MCF 10A (cell line): ENCODE measurements around the gene PELI3. TPM values are rescaled to one million over a fixed set of nuclear protein-coding genes. Genes with fewer than 3 reads are reported as not detected.

Source experiments
- BruUV-seq: library from RNA; stranded (reverse); fragments of 400-500 nt; replicated peaks from 2 replicates; lab custom pipeline; 2021; lab: Mats Ljungman, UMichigan
- CTCF ChIA-PET: fragments of 300-600 bp; sonication (Branson Sonifier 250); formaldehyde crosslinking; extraction: SDS; loops from one replicate; lab custom pipeline; 2021; ENCODE audit warnings: antibody characterized with exemption, inconsistent platforms; lab: Yijun Ruan, JAX
- POLR2A ChIA-PET: fragments of 300-600, 350-650 bp; sonication (Branson Sonifier 250); formaldehyde crosslinking; extraction: SDS; loops from one replicate; lab custom pipeline; 2020; ENCODE audit warnings: antibody characterized with exemption, inconsistent platforms; lab: Yijun Ruan, JAX
- DNase-seq: peaks from one replicate; pipeline ENCODE4 v3.0.0-alpha.2; 2018; ENCODE audit not compliant: unreplicated experiment
- H3K27ac Mint-ChIP-seq: one replicate; pipeline ENCODE4 v1.8.0; 2022; ENCODE audit warnings: mild to moderate bottlenecking, low read depth, mixed read lengths; ENCODE audit not compliant: unreplicated experiment
- H3K27me3 Mint-ChIP-seq: one replicate; pipeline ENCODE4 v1.8.0; 2022; ENCODE audit warnings: mixed read lengths; ENCODE audit not compliant: insufficient read depth, unreplicated experiment
- H3K36me3 Mint-ChIP-seq: one replicate; pipeline ENCODE4 v1.8.0; 2022; ENCODE audit warnings: mild to moderate bottlenecking, moderate library complexity, mixed read lengths; ENCODE audit not compliant: insufficient read depth, unreplicated experiment
- H3K4me1 Mint-ChIP-seq: one replicate; pipeline ENCODE4 v1.8.0; 2022; ENCODE audit warnings: mixed read lengths; ENCODE audit not compliant: insufficient read depth, unreplicated experiment
- H3K4me3 Mint-ChIP-seq: one replicate; pipeline ENCODE4 v1.8.0; 2022; ENCODE audit warnings: mild to moderate bottlenecking, moderate library complexity, mixed read lengths; ENCODE audit not compliant: unreplicated experiment
- H3K9me3 Mint-ChIP-seq: one replicate; pipeline ENCODE4 v1.8.0; 2022; ENCODE audit warnings: mixed read lengths; ENCODE audit not compliant: unreplicated experiment
- intact Hi-C: fragments of 100-400 bp; cut with micrococcal nuclease; formaldehyde crosslinking; loops from 2 replicates; pipeline ENCODE4 v1.14.1; 2022
- total RNA-seq: library from RNA; stranded (reverse); gene quantifications from 2 replicates; pipeline ENCODE4 v1.2.3, GENCODE V29; 2022
- TF ChIP-seq, protein P1 (sequence below): fragments of 200-600 bp; IDR thresholded peaks from one replicate; pipeline ENCODE4 v1.8.0; 2022; ENCODE audit warnings: antibody characterized with exemption, mild to moderate bottlenecking; ENCODE audit not compliant: unreplicated experiment

PELI3 gene
- total RNA-seq, 1 experiment from 2014 or later: 6.1 TPM

DNA sequence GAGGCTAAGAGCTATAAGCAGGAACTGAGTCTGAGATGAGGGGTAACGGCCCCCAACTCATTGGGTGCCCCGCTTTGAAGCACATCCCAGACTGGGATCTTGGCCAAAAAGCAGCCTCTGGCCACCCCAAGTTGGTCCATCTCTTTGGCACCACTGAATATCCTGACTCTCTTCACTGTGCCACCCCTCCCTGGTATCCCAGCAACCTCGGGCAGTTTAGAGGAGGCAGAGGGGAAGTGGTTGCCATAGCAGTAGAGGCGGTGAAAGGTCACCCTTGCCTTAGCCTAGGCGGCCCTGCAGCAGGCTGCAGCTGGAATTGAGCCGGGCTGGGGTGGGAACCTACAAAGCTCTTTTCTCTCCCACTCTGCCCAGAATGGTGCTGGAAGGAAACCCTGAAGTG lies 1.1 kb downstream of the PELI3 start:
- Mint-ChIP-seq H3K27me3 (no peaks in the 10 kb centered on the region), H3K27ac (peak overlapping the region; percentile 5), H3K4me1 (no peaks in the 10 kb centered on the region), H3K4me3 (peak overlapping the region; percentile 75), H3K36me3 (peaks cover 16% of the 10 kb centered on the region), H3K9me3 (no peaks in the 10 kb centered on the region)
- CTCF ChIA-PET: interaction anchor here (0.6 to 0.7 kb wide), 2 partner anchors 119 to 135 kb away, joined by 3 to 5 read pairs; no protein-coding TSS in a partner anchor
- TF ChIP-seq, protein P1, sequence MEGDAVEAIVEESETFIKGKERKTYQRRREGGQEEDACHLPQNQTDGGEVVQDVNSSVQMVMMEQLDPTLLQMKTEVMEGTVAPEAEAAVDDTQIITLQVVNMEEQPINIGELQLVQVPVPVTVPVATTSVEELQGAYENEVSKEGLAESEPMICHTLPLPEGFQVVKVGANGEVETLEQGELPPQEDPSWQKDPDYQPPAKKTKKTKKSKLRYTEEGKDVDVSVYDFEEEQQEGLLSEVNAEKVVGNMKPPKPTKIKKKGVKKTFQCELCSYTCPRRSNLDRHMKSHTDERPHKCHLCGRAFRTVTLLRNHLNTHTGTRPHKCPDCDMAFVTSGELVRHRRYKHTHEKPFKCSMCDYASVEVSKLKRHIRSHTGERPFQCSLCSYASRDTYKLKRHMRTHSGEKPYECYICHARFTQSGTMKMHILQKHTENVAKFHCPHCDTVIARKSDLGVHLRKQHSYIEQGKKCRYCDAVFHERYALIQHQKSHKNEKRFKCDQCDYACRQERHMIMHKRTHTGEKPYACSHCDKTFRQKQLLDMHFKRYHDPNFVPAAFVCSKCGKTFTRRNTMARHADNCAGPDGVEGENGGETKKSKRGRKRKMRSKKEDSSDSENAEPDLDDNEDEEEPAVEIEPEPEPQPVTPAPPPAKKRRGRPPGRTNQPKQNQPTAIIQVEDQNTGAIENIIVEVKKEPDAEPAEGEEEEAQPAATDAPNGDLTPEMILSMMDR: no peak
- POLR2A ChIA-PET: interaction anchor here (1.0 to 5.3 kb wide), 4 partner anchors 8 to 43 kb away, joined by 3 to 65 read pairs (median 6); partner anchors contain the start of genes BBS1, DPP3 and MRPL11
- no peak for DNase-seq
- BruUV-seq: no TSS peak
- intact Hi-C loops: no loop called here

- POLR2A ChIA-PET: interaction anchor here (1.3 to 5.3 kb wide), 2 partner anchors 11 to 30 kb away, joined by 4 to 65 read pairs; partner anchors contain the start of genes DPP3 and MRPL11
- BruUV-seq: no TSS peak
Measured at GRCh38 chr11:66468691-66469090, 2.0 kb downstream of the PELI3 start.

GRCh38 chr11:66469441-66469840 lies 2.7 kb downstream of the PELI3 start:
- BruUV-seq: no TSS peak
- Mint-ChIP-seq H3K27ac (peak overlapping the region; percentile 77), H3K9me3 (no peaks in the 10 kb centered on the region), H3K4me3 (peak overlapping the region; percentile 29), H3K36me3 (peaks cover 18% of the 10 kb centered on the region), H3K4me1 (no peaks in the 10 kb centered on the region), H3K27me3 (no peaks in the 10 kb centered on the region)
- TF ChIP-seq, protein P1: no peak
- ChIA-PET CTCF (interaction anchor here (0.6 to 1.4 kb wide), 5 partner anchors 9 to 673 kb away, joined by 3 to 9 read pairs (median 5); no protein-coding TSS in a partner anchor), POLR2A (interaction anchor here (1.3 to 5.3 kb wide), 2 partner anchors 10 to 31 kb away, joined by 4 to 65 read pairs; partner anchors contain the start of genes DPP3 and MRPL11)
- no peak for DNase-seq
- intact Hi-C loops: no loop called here

More at GRCh38 chr11:66468691-66469090, 2.0 kb downstream of the PELI3 start:
- H3K27ac Mint-ChIP-seq: peak overlapping the region; percentile 77
- CTCF ChIA-PET: interaction anchor here (0.6 to 1.4 kb wide), 6 partner anchors 10 to 239 kb away, joined by 3 to 9 read pairs (median 4); no protein-coding TSS in a partner anchor
- H3K9me3 Mint-ChIP-seq: no peaks in the 10 kb centered on the region
- TF ChIP-seq, protein P1: no peak
- H3K27me3 Mint-ChIP-seq: no peaks in the 10 kb centered on the region
- H3K4me3 Mint-ChIP-seq: peak overlapping the region; percentile 62
- intact Hi-C loops: no loop called here
- no peaks in the 10 kb centered on the region for H3K4me1 Mint-ChIP-seq
- DNase-seq: no peak
- H3K36me3 Mint-ChIP-seq: peaks cover 18% of the 10 kb centered on the region

- Mint-ChIP-seq H3K9me3 (no peaks in the 10 kb centered on the region), H3K4me3 (no peak overlapping the region), H3K27ac (no peak overlapping the region), H3K36me3 (peaks cover 18% of the 10 kb centered on the region), H3K4me1 (no peaks in the 10 kb centered on the region), H3K27me3 (no peaks in the 10 kb centered on the region)
- no TSS peak for BruUV-seq
- DNase-seq: no peak
- intact Hi-C loops: no loop called here
- POLR2A ChIA-PET: interaction anchor here (1.3 kb wide), 1 partner anchor 31 kb away, joined by 4 read pairs; the partner anchor contains the start of gene MRPL11
- TF ChIP-seq, protein P1: no peak
- CTCF ChIA-PET: interaction anchor here (0.6 to 1.4 kb wide), 2 partner anchors 8 to 673 kb away, joined by 3 to 9 read pairs; no protein-coding TSS in a partner anchor
Measured at GRCh38 chr11:66470015-66470414, 3.3 kb downstream of the PELI3 start.
